ENCODE measurements around the gene DHX58.
A peak's percentile ranks its signal among the peaks of the same experiment; 100 is the strongest.
"Not testable (repeated sequence)": the region's sequence is repeated elsewhere in the genome, so short reads cannot be mapped to it uniquely, and the experiment has no call there.

The DHX58 gene

DNA sequence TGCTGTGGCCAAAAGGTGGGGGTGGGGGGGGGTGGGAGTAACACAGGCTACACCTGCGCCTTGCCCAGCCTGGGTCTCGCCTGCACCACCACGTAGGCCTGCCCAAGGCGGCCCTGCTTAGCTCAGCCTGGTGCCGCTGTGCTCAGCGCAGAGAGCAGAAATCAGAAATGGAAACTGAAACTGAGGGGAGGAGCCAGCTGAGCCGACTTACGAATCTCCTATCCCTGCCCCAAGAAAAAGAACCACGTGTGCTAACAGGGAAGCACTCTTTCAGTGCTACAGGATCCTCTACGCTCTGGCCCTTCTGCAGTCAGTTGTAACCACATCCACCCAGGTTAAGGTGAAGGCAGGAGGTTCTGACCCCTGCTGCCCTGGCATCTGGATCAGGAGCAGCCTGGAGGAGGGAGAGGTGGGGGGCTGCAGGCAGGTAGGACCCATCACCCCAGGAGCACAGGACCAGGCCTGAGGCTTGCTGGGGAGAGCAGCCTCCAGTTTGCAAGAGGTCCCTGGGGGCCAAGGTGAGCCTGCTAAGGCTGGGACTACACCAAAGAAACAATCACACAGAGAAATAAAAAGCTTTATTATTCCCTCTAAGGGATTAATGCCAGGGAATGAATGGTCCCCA lies at the start of gene DHX58:
DHX58 (minus strand) TSS at position 163 of the 625 bp plus-strand sequence. CDS start 822 bp downstream, outside the sequence.
- peak in 51 of 56 donors; percentile 27 to 83 (median 60) for DNase-seq

DNA sequence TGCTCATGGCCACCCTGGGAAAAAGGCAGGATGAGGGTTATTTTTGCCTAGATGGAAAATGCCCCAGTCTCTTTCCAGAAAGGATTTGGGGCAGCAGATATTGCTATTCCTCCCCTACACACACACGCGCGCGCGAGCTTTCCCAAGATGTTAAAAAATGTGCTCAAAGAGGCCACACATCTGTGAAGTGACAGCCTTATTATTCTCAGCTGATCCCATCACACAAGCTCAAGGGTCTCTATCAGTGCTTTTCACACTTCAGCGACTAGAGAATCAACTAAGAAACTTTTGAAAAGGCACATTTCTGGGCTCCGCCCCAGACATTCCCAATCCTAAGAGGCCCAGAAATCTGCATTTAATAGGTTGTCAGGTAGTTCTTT lies 48.0 kb upstream of the DHX58 start:
- DNase-seq = no peak

DNA sequence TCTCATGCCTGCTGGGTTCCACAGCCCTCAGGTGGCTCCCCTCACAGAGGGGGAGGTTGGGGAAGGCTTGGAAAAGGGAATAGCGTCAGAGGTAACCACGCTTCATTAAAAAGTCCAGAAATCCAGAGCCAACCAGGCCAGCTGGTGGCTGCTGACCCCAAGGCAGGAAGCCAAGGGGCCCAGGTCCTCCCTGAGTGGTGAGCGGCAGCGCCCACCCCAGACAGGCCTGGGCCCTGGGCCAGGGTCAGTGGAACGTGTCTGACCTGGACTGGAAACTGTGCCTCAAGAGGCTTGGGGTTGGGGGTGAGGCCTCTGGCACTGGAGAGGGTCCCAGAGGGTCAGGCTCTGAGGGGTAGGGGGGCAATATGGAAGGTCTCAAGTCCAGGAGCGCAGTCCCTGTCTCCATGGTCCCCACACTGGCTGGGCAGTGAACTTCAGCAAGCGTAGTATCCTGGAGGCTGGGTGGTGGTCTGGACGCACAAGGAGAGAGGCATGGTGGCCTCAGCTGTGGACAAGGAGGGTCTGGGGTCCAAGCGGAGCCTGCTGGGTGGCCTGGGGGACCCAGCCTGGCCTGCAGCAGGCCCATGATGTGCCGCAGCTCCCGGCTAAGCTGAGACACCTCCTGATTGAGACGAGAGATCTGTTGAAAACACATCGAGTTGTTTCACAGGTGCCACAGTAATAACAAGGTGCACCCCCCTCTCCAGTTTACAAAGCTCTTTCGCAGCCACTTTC lies 47.4 kb upstream of the DHX58 start:
- no peak for DNase-seq

- peak in 1 of 56 donors; percentile 30 for DNase-seq
Observed at GRCh38 chr17:42155614-42156045, 43.1 kb upstream of the DHX58 start.

DNA sequence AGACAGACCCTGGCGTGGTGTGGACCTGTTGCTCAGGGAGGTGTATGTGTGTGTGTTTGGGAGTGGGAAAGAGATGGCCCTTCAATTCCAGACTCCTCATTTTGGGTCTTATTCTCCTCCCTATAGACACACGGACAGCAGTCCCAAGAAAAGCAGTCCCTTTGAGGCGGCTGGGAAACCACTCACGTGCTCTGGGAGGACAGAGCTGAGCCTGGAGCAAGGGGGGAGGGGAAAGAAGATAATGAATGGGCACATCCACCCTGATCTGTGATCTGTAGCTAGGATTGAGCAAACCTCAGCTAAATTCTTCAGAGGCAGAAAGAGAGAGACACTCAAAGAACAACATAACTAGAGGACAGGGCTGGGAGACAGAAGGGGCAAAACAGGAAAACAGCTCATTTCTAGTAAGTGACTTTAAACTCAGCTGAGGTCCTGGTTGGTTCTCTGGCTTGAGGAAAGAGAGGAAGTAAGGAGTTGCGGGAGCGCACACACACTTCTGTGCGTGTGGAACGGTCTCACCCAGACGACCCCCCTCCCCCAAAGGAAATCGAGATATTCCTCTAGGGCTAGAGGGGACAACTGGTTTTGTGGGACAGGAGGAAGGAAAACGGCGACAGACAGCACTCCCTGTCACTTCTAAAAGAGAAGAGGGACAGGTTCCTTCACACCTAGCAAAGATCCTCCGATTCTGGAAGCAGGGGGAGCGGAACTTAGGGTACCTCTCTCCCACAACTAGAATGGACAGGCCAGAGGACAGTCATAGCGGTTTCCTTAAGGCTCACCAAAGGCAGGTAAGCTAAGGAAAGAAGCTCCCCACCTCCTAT lies 41.6 kb upstream of the DHX58 start:
- no peak for DNase-seq

- DNase-seq = no peak
Observed at GRCh38 chr17:42146911-42147607, 34.5 kb upstream of the DHX58 start.

DNA sequence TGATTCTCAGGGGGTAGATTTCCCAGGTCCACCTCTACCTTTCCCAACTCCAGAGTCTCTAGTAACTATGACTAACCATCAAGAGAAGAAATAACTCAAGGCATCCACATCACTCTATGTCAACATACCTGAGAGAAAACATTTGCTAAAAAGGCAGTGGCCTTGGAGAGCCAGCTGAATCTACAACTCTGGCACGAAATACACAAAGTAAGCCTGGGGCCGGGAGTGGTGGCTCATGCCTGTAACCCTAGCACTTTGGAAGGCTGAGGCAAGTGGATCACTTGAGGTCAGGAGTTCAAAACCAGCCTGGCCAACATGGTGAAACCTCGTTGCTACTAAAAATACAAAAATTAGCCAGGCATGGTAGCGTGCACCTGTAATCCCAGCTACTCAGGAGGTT lies 30.6 kb upstream of the DHX58 start:
- DNase-seq = not testable (repeated sequence)

- DNase-seq = peak in 34 of 56 donors; percentile 17 to 87 (median 46)
Observed at GRCh38 chr17:42142371-42142896, 29.9 kb upstream of the DHX58 start.

GRCh38 chr17:42141382-42141781 lies 28.9 kb upstream of the DHX58 start:
- no peak for DNase-seq

DNA sequence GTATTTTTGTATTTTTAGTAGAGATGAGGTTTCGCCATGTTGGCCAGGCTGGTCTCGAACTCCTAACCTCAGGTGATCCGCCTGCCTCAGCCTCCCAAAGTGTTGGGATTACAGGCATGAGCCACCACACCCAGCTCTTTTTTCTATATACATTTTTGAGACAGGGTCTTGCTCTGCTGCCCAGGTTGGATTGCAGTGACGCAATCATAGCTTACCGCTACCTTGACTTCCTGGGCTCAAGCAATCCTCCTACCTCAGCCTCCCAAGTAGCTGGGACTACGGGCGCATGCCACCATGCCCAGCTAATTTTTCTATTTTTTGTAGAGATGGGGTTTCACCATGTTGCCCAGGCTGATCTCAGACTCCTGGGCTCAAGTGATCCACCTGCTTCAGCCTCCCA lies 28.2 kb upstream of the DHX58 start:
- not testable (repeated sequence) for DNase-seq

DNA sequence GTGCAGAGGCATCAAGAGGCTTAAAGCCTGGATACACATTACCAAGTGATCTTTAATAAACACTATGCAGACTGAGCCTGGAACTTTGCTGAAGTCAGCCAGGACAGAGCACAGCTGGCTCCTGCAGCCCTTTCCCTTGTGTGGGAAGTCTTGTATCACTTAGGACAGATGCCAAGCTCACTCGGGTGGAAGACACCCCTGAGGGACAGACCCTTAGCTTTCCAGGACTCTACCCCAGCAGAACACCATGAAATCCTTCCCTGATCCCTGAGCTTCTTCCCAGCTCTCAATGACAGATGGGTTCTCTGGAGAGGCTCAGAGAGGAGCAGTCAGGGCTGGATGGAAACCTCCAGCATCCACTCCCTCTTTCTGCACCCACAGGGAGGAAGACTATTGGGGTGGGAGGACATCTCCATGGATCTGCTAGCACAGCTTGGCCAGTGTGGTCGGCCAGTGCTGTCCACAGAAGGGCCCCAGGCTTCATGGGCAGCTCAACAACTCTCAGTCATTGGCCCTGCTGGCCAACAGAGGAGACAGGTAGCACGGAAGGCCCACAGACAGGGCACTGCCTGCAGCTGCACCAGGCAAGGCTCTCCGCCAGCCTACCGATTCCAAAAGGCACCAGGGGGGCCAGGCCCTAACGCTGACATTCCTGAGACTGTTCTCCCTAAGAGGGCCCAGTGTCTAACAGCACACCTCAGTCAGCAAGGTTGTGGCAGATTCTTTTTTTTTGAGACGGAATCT lies 26.4 kb upstream of the DHX58 start:
- no peak for DNase-seq

DNA sequence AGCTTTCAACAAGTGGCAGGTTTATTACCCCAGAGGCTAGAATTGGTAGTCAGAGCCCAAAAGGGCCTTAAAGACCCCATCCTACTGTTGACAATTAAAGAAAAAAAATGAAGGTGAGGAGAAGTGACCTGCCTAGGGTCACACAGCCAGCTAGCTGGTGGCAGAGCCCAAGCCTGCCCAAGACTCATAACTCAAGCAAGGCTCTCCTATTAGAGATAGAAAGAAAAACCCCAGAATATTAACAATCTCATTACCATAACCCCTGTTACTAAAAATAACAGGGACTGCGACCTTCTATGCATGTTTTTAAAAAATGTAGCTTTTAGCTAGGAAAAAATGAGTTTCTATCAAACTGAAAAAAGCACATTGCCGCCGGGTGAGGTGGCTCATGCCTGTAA lies 24.1 kb upstream of the DHX58 start:
- DNase-seq = no peak

DNA sequence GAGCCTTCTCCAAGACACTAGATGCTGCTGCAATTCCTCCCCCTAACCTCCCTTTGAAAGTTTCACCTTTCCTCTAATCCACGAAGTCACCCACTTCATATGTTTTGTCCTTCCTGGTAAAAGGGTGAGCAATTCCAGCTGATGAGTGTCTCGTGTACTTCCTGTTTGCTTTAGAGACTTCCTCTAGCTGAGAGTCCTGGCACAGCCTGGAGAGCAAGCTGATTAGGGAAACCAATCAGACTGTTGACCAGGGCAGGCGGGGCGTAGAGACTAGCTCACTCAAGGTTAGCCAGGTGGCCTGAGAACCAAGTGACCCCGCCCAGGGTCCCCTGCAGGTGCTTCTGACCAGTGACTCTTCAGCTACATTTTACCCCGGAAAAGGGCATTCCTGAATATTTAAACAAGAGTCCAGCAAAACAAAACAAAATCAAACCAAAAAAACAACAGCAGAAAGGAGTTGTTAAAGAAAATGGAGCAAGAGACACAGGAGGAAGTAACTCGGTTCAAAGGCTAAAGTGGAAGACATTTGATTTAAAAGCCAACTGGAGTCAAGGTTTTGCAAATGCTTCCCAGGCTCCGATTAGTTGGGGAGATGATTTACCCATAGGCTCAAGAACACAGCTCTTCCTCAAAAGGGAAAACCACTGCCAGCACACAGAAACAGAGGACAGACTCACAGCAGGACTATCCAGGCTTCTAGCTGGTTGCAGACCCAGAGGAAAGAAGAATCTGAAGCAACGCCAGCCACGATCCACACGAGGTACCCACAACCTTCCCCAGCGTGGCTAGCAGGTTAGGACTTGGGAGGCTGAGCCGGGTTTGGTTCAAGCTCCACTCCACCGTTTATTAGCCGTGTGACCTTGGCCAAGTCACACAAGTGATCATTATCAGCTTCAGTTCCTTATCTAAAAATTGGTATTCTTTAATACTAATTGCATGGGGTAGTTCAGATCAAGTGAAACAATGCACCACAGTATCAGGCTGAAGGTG lies 23.4 kb upstream of the DHX58 start:
- no peak for DNase-seq

DNA sequence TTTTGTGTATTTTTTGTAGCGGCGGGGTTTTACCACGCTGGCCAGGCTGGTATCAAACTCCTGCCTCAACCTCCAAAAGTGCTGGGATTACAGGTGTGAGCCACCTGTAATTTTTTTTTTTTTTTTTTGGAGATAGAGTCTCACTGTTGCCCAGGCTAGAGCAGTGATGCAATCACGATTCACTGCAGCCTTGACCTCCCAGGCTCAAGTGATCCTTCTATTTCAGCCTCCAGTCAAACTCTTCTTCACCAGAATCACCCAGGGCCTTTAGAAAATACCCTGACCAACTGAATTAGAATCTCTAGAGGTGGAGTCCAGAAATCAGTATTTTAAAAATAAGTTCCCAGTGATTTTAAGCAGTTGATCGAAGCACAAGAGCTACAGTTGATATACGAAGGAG lies 22.6 kb upstream of the DHX58 start:
- DNase-seq = no peak

DNA sequence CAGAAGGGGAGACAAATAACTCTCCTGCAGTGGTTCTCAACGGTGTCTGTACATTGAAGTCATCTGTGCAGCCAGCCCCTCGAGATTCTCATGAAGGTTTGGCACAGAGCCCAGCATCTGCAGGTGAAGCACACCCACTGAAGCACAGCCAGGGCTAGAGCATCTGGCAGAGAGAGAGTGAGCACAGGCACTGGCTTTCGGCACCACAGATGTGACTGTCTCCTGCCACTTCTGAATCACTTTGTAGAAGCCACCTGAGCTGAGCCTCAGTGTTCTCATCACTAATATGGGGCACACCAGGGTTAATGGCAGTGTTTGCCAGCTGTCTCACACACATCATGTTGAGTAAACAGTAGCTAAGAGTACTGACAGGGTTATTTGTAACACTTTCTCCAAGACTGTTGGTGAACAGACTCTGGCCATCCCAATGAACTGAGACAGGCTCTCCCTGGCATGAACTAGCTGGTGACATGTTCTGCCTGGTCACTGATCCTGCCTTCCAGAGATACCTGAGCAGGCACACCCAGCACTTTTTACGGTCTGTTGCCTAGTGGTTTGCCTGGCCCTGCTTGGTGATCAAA lies 21.0 kb upstream of the DHX58 start:
- DNase-seq = no peak

- DNase-seq = peak in 50 of 56 donors; percentile 8 to 83 (median 54)
Observed at GRCh38 chr17:42132941-42133340, 20.4 kb upstream of the DHX58 start.

DNA sequence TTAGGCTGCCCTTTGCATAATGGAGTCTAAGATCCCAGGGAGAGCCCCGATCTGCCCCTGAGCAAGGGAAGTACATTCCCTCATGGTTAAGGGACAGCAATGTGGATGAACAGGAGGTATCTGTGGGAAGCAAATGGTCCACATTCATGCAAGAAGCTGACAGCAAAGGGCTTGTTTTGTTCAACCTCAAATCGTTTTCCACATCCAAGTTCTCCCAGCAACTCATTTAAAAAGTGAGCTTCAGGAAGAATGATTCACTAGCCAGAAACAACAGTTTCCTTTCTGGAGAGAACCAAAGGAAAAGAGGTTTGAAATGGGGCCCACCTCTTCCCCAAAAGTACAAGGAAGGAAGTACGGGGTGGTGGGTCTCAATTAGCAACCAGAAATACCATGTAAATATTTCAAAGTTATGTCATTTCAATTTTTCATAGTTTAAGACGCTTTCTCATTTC lies 19.5 kb upstream of the DHX58 start:
- no peak for DNase-seq

GRCh38 chr17:42131232-42131631 lies 18.7 kb upstream of the DHX58 start:
- DNase-seq = no peak

Measured in nucleus accumbens (tissue), 56 donors.